Right lobe of liver (tissue), 4 donors: ENCODE measurements around the gene GKN1.

Experiments used
- POLR2A ChIP-seq: fragments of 450-650 bp; IDR thresholded peaks from one replicate; pipeline ENCODE4 v1.6.1; 2017; ENCODE audit warnings: antibody characterized with exemption, mild to moderate bottlenecking
- TF ChIP-seq, protein P1 (sequence below), 4 donors: fragments of 200-600 bp in 3 of 4; fragments of 450-650 bp in 1 of 4; IDR thresholded peaks; one replicate each; pipeline versions ENCODE4 v1.5.1 to v1.8.0; 2016 to 2022; ENCODE audit warnings: antibody characterized with exemption in 4 of 4, mild to moderate bottlenecking in 2 of 4
- donor health status: DM: no; HTN: no; CAD: no.
- donor health status: DM: no; HTN: no; CAD: no.
- donor health status: DM: no; HTN: yes; CAD: no.

DNA sequence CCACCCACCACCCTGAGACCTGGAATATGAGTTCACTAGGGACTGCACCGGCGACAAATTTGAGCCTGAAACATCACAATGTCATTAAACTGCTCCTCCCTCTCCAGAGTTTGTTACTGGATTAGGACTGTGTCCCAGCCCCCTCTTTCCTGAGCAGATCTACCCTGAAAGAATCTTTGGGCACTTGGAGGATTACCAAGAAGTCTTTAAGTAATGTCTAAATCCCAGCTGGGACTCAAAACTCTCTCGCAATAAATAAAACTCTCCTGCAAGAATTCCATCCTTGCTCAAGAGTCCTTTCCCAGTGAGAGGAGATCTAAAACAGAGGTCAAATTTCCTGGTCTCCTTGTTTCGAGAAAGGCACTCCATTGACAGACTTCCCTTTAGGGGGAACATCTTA, 42.6 kb upstream of the GKN1 start:
- TF ChIP-seq POLR2A, result no peak
- TF ChIP-seq, protein P1, sequence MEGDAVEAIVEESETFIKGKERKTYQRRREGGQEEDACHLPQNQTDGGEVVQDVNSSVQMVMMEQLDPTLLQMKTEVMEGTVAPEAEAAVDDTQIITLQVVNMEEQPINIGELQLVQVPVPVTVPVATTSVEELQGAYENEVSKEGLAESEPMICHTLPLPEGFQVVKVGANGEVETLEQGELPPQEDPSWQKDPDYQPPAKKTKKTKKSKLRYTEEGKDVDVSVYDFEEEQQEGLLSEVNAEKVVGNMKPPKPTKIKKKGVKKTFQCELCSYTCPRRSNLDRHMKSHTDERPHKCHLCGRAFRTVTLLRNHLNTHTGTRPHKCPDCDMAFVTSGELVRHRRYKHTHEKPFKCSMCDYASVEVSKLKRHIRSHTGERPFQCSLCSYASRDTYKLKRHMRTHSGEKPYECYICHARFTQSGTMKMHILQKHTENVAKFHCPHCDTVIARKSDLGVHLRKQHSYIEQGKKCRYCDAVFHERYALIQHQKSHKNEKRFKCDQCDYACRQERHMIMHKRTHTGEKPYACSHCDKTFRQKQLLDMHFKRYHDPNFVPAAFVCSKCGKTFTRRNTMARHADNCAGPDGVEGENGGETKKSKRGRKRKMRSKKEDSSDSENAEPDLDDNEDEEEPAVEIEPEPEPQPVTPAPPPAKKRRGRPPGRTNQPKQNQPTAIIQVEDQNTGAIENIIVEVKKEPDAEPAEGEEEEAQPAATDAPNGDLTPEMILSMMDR (IDR thresholded peaks at IDR 0.05), result no peak
